Osteoblast (primary cell): Measurements from ENCODE around the gene RICTOR. TPM values are rescaled to one million over a fixed set of nuclear protein-coding genes. Genes with fewer than 3 reads are reported as not detected.

ENCODE experiments used
- DNase-seq: peaks from one replicate; pipeline ENCODE4 v3.0.0; 2011; ENCODE audit warnings: low spot score, mixed read lengths; ENCODE audit not compliant: insufficient read length; ENCODE audit errors: missing footprints
- H2AFZ ChIP-seq: 2 replicates; pipeline ENCODE4 v1.6.0; 2011; ENCODE audit warnings: mild to moderate bottlenecking, low read length
- H3K27ac ChIP-seq: 2 replicates; pipeline ENCODE4 v1.5.1; 2011; ENCODE audit warnings: mild to moderate bottlenecking, low read depth, low read length, moderate library complexity
- H3K27me3 ChIP-seq: 2 replicates; pipeline ENCODE4 v1.6.0; 2012; ENCODE audit warnings: mild to moderate bottlenecking, control low read depth, inconsistent platforms, low read length, moderate library complexity; ENCODE audit not compliant: insufficient read depth
- H3K36me3 ChIP-seq: 2 replicates; pipeline ENCODE4 v1.5.1; 2011; ENCODE audit warnings: mild to moderate bottlenecking, low read length, control low read depth, moderate library complexity; ENCODE audit not compliant: insufficient read depth
- H3K4me1 ChIP-seq: 2 replicates; pipeline ENCODE4 v1.5.1; 2011; ENCODE audit warnings: mild to moderate bottlenecking, low read length, control low read depth, moderate library complexity; ENCODE audit not compliant: insufficient read depth
- H3K4me2 ChIP-seq: 2 replicates; pipeline ENCODE4 v1.6.0; 2011; ENCODE audit warnings: mild to moderate bottlenecking, low read length; ENCODE audit not compliant: insufficient read depth
- H3K4me3 ChIP-seq: fragments of 200-600 bp; sonication (generic); 3 replicates; pipeline ENCODE4 v1.5.1; 2012; ENCODE audit warnings: mild to moderate bottlenecking, low read length, inconsistent platforms; ENCODE audit not compliant: insufficient read depth
- H3K79me2 ChIP-seq: 2 replicates; pipeline ENCODE4 v1.6.0; 2012; ENCODE audit warnings: mild to moderate bottlenecking, low read length, control low read depth, inconsistent platforms; ENCODE audit not compliant: insufficient read depth
- H3K9me3 ChIP-seq: 2 replicates; pipeline ENCODE4 v1.5.1; 2011; ENCODE audit warnings: low read depth, low read length, control low read depth
- H4K20me1 ChIP-seq: 2 replicates; pipeline ENCODE4 v1.6.0; 2012; ENCODE audit warnings: mild to moderate bottlenecking, low read length, control low read depth; ENCODE audit not compliant: insufficient read depth
- total RNA-seq: library from RNA; depleted of rRNA; stranded (reverse); fragments of >200 nt; gene quantifications from 2 replicates; pipeline ENCODE4 v1.2.3, GENCODE V29; 2012
- TF ChIP-seq, protein P1 (sequence below): IDR thresholded peaks from 2 replicates; pipeline ENCODE4 v1.5.1; 2011; ENCODE audit warnings: mild to moderate bottlenecking, low read depth, low read length, moderate library complexity; ENCODE audit errors: extremely low read depth

Gene RICTOR
- total RNA-seq, 1 donor, result 46.7 TPM

DNA sequence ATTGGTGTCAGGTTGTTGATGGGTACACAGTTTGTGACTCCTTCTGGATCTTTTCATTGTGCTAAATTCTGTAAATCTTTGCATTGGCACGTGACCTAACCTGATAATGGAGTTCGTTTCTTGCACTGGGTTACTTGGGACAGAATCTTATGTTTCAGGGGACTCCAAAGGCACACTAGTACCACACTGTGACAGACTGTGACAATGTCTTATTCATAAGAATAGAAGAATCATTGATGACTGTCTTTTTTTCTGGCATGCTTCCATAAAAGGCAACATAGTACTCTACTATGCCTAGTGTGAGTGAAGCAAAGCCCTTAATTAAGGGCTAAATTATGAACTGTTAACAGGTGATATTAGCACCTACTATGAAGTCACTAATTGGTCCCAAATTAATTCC lies 35.4 kb upstream of the RICTOR start:
- TF ChIP-seq, protein P1, sequence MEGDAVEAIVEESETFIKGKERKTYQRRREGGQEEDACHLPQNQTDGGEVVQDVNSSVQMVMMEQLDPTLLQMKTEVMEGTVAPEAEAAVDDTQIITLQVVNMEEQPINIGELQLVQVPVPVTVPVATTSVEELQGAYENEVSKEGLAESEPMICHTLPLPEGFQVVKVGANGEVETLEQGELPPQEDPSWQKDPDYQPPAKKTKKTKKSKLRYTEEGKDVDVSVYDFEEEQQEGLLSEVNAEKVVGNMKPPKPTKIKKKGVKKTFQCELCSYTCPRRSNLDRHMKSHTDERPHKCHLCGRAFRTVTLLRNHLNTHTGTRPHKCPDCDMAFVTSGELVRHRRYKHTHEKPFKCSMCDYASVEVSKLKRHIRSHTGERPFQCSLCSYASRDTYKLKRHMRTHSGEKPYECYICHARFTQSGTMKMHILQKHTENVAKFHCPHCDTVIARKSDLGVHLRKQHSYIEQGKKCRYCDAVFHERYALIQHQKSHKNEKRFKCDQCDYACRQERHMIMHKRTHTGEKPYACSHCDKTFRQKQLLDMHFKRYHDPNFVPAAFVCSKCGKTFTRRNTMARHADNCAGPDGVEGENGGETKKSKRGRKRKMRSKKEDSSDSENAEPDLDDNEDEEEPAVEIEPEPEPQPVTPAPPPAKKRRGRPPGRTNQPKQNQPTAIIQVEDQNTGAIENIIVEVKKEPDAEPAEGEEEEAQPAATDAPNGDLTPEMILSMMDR, result no peak
- H3K9me3 ChIP-seq, result no peaks in the 10 kb centered on the region
- H2AFZ ChIP-seq, result peak overlapping the region; percentile 5
- H3K27ac ChIP-seq, result no peak overlapping the region
- no peaks in the 10 kb centered on the region for H4K20me1 ChIP-seq
- DNase-seq, result no peak
- no peaks in the 10 kb centered on the region for H3K27me3 ChIP-seq
- no peaks in the 10 kb centered on the region for H3K79me2 ChIP-seq
- H3K4me3 ChIP-seq, result no peak overlapping the region
- H3K4me1 ChIP-seq, result peaks cover 8% of the 10 kb centered on the region
- H3K36me3 ChIP-seq, result no peaks in the 10 kb centered on the region
- H3K4me2 ChIP-seq, result no peak overlapping the region

DNA sequence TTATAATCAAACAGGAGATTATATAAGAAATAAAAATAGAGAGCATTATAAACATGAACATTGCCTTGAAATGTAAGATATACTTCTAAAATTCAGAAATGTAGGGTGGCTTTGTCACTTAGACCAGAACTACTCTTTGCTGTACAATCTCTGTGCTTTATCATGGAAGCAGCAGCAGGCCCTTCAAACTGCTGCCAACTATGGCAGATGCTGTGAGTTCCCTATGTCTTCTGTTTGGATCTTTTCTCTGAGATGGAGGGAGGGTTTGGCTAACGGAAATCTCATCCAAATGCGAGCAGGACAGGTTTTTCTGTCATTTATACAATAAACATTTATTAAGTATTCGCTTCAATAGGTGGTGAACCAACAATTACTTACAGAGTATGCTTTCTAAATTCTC lies 34.8 kb upstream of the RICTOR start:
- no peaks in the 10 kb centered on the region for H3K36me3 ChIP-seq
- DNase-seq, result no peak
- H3K4me3 ChIP-seq, result no peak overlapping the region
- TF ChIP-seq, protein P1, result no peak
- H4K20me1 ChIP-seq, result no peaks in the 10 kb centered on the region
- no peak overlapping the region for H3K4me2 ChIP-seq
- H3K9me3 ChIP-seq, result no peaks in the 10 kb centered on the region
- H2AFZ ChIP-seq, result no peak overlapping the region
- H3K79me2 ChIP-seq, result no peaks in the 10 kb centered on the region
- H3K27me3 ChIP-seq, result no peaks in the 10 kb centered on the region
- peaks cover 8% of the 10 kb centered on the region for H3K4me1 ChIP-seq
- no peak overlapping the region for H3K27ac ChIP-seq

DNA sequence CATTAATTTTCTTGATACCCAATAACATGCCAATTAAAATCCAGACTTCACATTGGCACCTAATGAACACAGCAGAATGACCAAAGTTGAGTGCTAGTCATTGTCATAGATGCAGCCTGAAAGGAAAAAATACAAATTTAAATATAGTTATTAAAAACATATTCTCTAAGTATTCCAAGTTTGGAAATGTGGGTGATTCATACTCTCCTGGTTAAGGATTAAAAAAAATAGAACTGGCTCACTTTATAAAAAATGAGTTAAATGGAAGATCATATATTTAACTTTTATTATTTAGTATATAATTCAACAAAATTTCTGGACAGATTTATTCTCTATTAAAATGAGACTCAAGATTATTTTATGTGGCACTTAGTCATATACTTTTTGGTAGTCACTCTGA lies 33.2 kb upstream of the RICTOR start:
- Histone ChIP-seq H3K4me1 (peaks cover 21% of the 10 kb centered on the region), H2AFZ (no peak overlapping the region), H4K20me1 (no peaks in the 10 kb centered on the region), H3K27me3 (no peaks in the 10 kb centered on the region), H3K4me3 (no peak overlapping the region), H3K9me3 (no peaks in the 10 kb centered on the region), H3K4me2 (no peak overlapping the region), H3K36me3 (no peaks in the 10 kb centered on the region), H3K79me2 (no peaks in the 10 kb centered on the region), H3K27ac (no peak overlapping the region)
- DNase-seq, result no peak
- TF ChIP-seq, protein P1, result no peak

DNA sequence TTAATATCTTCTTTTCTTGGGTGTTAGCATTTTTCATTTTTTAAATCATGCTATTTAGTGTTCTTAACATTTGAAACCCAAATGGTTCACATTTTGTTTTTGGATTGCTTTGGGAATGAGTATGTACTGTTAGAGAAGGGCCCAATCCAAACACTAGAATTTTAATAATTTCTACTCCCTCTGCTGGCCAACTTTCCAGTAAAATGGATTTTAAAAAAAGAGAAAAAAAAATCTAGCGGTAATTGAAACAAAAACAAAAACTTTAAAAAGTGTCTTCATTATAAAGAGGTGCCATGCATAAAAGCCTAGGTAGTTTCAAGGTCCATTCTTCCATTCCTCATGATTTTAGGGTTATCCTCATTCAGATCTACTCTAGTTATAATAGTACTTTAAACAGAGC lies 32.1 kb upstream of the RICTOR start:
- no peaks in the 10 kb centered on the region for H3K27me3 ChIP-seq
- H3K4me2 ChIP-seq, result peak overlapping the region; percentile 62
- no peak for DNase-seq
- no peaks in the 10 kb centered on the region for H3K79me2 ChIP-seq
- no peak overlapping the region for H3K27ac ChIP-seq
- H3K36me3 ChIP-seq, result no peaks in the 10 kb centered on the region
- H3K9me3 ChIP-seq, result no peaks in the 10 kb centered on the region
- H4K20me1 ChIP-seq, result no peaks in the 10 kb centered on the region
- TF ChIP-seq, protein P1, result peak; percentile 49
- H3K4me1 ChIP-seq, result peaks cover 31% of the 10 kb centered on the region
- no peak overlapping the region for H3K4me3 ChIP-seq
- H2AFZ ChIP-seq, result peak overlapping the region; percentile 72
